Measurements from ENCODE around the gene GSE1.

Gene GSE1

DNA sequence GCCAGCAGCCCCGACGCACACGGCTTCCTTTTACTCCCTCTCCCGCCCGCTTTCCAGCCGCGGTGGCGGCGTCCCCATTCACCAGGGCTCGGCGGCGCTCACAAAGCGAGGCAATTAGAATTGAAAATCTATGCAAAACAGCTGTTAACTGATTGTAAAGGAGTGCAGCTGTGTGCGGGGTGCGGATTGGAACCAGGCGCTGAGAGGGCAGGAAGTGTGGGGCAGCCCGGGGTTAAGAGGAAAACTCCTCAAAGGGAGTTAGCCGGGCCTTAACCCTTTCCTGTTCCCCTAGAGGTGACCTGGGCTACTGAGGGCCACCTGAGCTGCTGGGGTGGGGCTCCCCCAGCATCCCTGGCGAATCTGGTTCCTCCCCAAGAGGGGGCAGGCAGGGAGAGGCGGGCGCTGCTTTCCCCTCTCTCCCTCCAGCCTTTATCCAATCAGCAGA lies 5.8 kb upstream of the GSE1 start:
- DNase-seq: no peak

- DNase-seq: no peak
Observed at GRCh38 chr16:85607796-85608514, 5.2 kb upstream of the GSE1 start.

DNA sequence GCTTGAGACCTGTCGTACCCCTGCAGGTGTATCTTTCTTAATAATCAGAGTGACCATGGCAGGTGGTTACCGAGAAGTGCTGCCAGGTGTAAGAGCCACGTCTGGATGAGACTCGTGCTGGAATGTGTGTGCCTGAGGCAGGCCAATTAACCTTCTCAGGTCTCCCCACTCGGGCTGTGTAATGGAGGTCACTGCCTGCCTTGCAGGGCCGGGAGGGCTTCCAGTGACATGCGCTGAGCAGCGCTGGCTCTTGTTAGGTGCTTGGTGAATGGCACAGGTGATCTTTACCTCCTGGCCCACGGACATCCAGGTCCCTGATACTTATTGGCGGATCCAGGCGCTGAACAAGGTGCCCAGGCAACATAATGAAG lies 4.6 kb upstream of the GSE1 start:
- no peak for DNase-seq

GRCh38 chr16:85608887-85609286 lies 4.2 kb upstream of the GSE1 start:
- no peak for DNase-seq

DNA sequence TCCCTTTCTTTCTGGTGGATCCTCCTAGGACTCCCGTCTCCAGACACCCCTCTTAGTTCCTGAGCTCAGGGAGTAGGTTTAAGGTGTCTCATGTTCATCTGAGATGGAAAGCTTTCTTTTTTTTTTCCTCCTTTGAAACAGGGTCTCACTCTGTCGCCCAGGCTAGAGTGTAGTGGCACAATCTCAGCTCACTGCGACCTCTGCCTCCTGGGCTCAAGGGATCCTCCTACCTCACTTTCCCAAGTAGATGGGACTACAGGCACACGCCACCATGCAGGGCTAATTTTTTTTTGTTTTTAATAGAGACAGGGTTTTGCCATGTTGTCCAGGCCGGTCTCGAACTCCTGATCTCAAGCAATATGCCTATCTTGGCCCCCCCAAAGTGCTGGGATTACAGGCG lies 3.6 kb upstream of the GSE1 start:
- DNase-seq: no peak

- DNase-seq: no peak
Observed at GRCh38 chr16:85610059-85610445, 3.1 kb upstream of the GSE1 start.

DNA sequence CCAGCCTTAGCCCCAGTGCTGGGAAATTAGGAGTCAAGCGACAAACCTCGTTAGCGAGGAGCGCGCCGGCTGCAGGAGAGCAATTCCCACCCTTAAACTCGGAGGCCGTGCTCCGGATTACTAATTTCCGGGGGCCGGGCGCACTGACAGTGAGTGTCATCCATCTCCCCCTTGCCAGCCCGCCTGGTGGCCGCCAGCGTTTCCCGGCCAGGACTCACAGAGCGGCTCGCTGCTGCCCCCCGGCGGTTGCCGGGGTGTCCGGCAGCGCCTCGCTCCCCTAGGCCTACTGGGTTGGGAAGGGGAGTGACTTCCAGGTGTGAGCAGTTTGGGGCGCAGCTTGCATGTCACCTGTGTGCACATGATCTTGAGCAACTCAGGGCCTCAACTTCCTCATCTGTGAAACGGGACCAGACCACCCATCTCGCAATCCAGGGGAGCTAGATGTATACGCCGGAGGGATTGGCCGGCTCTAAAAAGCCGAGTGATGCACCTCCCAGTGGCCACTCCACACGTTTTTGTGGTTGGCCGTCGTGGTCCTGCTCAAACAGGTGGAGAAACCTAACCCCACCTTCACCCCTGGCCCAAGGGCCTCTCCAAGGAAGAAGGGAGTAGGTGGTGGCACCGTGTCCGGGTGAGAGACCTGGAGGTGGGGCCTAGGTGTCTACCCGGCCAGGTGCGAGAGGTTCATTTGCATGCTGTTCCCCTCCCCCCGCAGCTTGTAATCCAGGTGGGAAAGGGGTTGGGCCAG lies 2.5 kb upstream of the GSE1 start:
- peak; percentile 57 to 79 for DNase-seq

DNA sequence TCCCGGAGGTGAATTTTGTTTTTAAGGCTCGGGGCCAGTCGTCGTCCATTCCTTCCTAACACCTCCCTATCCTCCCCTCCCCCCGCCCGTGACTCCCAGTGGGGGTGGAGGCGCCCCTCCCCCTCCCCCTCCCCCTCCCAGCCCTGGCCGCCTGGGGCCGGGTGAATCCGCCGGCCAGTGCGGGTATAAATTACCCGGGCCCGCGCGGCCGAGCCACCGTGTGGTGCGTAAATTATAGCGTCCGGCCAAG lies 2.0 kb upstream of the GSE1 start:
- peak in 1 of 2 donors; percentile 60 for DNase-seq

GRCh38 chr16:85611444-85612190 lies 1.5 kb upstream of the GSE1 start:
- peak; percentile 79 to 85 for DNase-seq

DNA sequence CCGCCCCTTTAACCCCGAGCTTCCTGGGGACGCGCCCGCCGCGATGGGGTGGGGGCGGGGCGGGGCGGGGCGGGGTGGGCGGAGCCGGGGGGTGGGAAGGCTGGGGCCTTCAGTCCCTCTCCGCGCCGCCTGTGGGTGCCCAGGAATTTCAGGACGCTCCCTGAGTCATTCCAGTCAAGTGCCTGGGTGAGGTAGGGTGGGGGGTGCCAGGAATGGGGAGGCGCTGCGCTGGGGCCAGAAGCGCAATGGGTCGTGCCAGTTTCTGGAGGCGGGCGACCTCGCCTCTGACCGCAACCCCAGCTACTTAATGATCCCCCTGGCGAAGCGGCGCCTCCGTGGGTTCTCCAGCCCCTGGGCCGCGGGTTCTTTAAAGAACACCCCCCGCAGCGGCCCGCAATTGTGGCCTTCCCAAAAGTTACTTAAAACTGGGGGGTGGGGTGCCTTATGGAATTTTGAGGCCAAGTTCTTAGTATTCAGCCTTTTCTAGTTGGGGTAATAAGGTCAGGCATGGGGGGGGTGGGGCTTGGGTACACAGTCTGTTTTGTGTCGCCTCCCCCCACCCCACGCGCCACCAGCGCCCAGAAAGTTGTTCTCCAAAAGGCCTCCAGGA lies 826 bp upstream of the GSE1 start:
- no peak for DNase-seq

DNA sequence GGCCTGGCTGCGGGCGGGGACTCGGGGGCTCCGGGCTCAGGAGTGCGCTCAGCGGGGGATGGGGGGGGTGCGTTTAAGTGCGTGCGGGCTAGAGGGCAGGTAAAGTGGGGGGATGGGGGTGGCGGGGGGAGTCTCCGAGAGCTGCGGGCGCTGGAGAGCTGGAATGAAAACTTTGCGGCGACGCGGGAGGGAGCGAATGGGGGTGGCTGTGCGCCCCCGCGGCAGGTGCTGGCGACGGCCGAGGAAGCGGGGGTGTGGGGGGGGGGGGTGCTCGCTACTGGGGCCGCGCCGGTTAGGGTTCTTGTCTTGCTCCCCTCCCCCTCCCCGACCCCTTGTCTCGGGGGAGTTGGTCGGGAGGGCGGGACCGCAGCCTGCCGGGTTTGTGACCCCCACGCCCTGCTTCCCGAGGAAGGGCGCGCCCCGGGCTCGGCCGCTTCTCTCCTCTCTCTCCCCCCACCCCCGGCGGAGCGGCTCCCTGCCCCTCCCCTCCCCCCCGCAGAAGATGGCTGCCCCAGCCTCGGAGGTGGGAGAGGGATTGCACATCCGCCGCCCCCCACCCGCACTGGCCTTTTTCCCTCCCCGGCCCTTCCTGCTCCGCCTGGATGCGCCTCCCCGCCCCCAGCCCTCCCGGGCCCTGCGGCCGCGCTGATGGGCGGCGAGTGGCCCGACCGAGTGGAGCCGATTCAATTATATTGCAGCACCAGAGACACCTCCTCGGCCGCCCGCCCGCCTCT lies 649 bp downstream of the GSE1 start:
- peak in 1 of 2 donors; percentile 20 for DNase-seq

GRCh38 chr16:85614338-85615013 lies 1.4 kb downstream of the GSE1 start:
- no peak for DNase-seq

- no peak for DNase-seq
Observed at GRCh38 chr16:85615014-85615851, 2.1 kb downstream of the GSE1 start.

- peak in 1 of 2 donors; percentile 47 for DNase-seq
Observed at GRCh38 chr16:85615852-85616606, 2.9 kb downstream of the GSE1 start.

- DNase-seq: peak in 1 of 2 donors; percentile 35
Observed at GRCh38 chr16:85616607-85617321, 3.6 kb downstream of the GSE1 start.

- DNase-seq: no peak
Observed at GRCh38 chr16:85617948-85618347, 4.8 kb downstream of the GSE1 start.

DNA sequence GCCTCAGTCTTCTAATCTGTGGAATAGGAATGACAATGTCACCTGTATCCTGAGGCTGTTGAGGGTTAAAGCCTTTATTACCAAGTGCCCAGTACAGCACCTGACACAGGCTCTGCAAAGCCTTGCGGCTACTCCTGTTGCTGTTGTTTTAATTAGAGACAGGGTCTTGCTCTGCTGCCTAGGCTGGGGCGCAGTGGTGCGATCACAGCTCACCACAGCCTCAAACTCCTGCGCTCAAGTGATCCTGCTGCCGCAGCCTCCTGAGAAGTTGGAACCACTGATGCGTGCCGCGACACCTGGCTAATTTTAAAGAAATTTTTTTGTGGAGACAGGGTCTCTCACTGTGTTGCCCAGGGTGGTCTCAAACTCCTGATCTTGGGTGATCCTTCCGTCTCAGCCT lies 5.4 kb downstream of the GSE1 start:
- no peak for DNase-seq

DNA sequence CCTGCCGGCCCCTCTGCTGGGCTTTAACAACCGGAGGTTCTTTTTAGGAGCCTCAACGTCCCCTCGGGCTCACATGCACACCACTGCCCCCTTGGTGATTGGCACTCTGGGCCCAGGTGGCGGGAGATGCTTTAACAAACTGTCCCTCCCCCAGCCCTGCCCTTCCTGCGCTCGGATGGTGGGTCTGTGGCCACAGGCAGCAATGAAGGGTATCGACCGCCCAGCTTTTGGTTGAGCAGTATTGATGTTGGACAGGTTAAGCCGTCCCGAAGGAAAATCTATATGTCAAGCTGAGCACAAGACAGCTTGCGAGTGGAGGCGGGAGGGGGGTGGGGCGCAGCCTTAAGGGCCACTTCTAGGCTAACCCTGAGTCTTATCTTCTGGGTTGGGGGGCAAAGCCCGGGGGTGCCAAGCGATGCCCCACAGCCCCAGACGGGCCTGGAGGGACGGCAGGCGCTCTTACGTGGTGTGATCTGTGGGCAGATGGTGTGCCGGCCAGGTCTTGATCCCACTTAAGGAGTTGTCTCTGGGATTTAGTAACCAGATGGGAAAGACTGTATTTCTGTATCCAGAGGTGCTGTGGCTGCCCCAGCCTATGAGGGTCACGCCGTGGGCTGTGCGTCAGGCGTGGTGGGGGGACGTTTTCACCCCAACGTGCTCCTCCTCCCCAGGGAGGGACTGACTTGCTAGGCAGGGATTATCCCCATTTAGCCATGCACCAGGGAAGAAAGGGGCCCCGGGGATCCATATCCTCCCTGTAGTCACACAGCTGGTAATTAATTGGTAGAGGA lies 6.2 kb downstream of the GSE1 start:
- DNase-seq: no peak

- no peak for DNase-seq
Observed at GRCh38 chr16:85620374-85620773, 7.3 kb downstream of the GSE1 start.
